ENCODE data around the gene IDE. TPM values are rescaled to one million over a fixed set of nuclear protein-coding genes. Genes with fewer than 3 reads are reported as not detected.

IDE gene
- total and polyA plus RNA-seq, 2 of the 13 experiments (the other 11 are each of a cell fraction or from before 2014, with no cell fraction given), result 16.1 to 52.1 TPM

GRCh38 chr10:92591550-92592022 lies 17.7 kb upstream of the IDE start (continued):
- TF ChIP-seq, protein P1, sequence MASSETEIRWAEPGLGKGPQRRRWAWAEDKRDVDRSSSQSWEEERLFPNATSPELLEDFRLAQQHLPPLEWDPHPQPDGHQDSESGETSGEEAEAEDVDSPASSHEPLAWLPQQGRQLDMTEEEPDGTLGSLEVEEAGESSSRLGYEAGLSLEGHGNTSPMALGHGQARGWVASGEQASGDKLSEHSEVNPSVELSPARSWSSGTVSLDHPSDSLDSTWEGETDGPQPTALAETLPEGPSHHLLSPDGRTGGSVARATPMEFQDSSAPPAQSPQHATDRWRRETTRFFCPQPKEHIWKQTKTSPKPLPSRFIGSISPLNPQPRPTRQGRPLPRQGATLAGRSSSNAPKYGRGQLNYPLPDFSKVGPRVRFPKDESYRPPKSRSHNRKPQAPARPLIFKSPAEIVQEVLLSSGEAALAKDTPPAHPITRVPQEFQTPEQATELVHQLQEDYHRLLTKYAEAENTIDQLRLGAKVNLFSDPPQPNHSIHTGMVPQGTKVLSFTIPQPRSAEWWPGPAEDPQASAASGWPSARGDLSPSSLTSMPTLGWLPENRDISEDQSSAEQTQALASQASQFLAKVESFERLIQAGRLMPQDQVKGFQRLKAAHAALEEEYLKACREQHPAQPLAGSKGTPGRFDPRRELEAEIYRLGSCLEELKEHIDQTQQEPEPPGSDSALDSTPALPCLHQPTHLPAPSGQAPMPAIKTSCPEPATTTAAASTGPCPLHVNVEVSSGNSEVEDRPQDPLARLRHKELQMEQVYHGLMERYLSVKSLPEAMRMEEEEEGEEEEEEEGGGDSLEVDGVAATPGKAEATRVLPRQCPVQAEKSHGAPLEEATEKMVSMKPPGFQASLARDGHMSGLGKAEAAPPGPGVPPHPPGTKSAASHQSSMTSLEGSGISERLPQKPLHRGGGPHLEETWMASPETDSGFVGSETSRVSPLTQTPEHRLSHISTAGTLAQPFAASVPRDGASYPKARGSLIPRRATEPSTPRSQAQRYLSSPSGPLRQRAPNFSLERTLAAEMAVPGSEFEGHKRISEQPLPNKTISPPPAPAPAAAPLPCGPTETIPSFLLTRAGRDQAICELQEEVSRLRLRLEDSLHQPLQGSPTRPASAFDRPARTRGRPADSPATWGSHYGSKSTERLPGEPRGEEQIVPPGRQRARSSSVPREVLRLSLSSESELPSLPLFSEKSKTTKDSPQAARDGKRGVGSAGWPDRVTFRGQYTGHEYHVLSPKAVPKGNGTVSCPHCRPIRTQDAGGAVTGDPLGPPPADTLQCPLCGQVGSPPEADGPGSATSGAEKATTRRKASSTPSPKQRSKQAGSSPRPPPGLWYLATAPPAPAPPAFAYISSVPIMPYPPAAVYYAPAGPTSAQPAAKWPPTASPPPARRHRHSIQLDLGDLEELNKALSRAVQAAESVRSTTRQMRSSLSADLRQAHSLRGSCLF (CRISPR knock-in tag; IDR thresholded peaks at IDR 0.05; ENCODE audit: borderline replicate concordance), result 0 out of 2 replicates have a peak, but pooled peaks have one; percentile 27
- peak; percentile 67 for TF ChIP-seq ZMYM4 (CRISPR knock-in tag; IDR thresholded peaks at IDR 0.05)
- TF ChIP-seq DPF2 (CRISPR knock-in tag; IDR thresholded peaks at IDR 0.05; ENCODE audit: borderline replicate concordance, low read depth), result no peak
- TF ChIP-seq NR2F2 (IDR thresholded peaks at IDR 0.05; ENCODE audit: borderline replicate concordance, low read depth), result 0 out of 2 replicates have a peak, but pooled peaks have one; percentile 3
- TF ChIP-seq ZNF34 (CRISPR knock-in tag; IDR thresholded peaks at IDR 0.05; ENCODE audit: borderline replicate concordance), result no peak; the same call in 1 of the 2 replicates
- no peak for TF ChIP-seq PREB (CRISPR knock-in tag; IDR thresholded peaks at IDR 0.05)
- no peak for TF ChIP-seq ZKSCAN8 (CRISPR knock-in tag; IDR thresholded peaks at IDR 0.05; ENCODE audit: borderline replicate concordance)
- TF ChIP-seq ZSCAN20 (CRISPR knock-in tag; IDR thresholded peaks at IDR 0.05; ENCODE audit: borderline replicate concordance), result no peak
- TF ChIP-seq ETV6 (CRISPR knock-in tag; conservative IDR thresholded peaks at IDR 0.05), result no peak; the same call in 1 of the 2 replicates
- TF ChIP-seq KMT2A (CRISPR knock-in tag; IDR thresholded peaks at IDR 0.05), result peak; percentile 91
- no peak for TF ChIP-seq ZC3H4 (CRISPR knock-in tag; IDR thresholded peaks at IDR 0.05; ENCODE audit: borderline replicate concordance)
- TF ChIP-seq SKI (IDR thresholded peaks at IDR 0.05; ENCODE audit: partially characterized antibody), result no peak
- TF ChIP-seq, protein P2, sequence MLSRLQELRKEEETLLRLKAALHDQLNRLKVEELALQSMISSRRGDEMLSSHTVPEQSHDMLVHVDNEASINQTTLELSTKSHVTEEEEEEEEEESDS (CRISPR knock-in tag; IDR thresholded peaks at IDR 0.05; ENCODE audit: borderline replicate concordance), result no peak
- TF ChIP-seq, protein P3, sequence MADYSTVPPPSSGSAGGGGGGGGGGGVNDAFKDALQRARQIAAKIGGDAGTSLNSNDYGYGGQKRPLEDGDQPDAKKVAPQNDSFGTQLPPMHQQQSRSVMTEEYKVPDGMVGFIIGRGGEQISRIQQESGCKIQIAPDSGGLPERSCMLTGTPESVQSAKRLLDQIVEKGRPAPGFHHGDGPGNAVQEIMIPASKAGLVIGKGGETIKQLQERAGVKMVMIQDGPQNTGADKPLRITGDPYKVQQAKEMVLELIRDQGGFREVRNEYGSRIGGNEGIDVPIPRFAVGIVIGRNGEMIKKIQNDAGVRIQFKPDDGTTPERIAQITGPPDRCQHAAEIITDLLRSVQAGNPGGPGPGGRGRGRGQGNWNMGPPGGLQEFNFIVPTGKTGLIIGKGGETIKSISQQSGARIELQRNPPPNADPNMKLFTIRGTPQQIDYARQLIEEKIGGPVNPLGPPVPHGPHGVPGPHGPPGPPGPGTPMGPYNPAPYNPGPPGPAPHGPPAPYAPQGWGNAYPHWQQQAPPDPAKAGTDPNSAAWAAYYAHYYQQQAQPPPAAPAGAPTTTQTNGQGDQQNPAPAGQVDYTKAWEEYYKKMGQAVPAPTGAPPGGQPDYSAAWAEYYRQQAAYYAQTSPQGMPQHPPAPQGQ (CRISPR knock-in tag; IDR thresholded peaks at IDR 0.05; ENCODE audit: borderline replicate concordance), result no peak
- TF ChIP-seq DRAP1 (CRISPR knock-in tag; IDR thresholded peaks at IDR 0.05), result peak; percentile 80
- TF ChIP-seq ZNF33A (CRISPR knock-in tag; IDR thresholded peaks at IDR 0.05; ENCODE audit: borderline replicate concordance), result no peak; the same call in 1 of the 2 replicates
- TF ChIP-seq RBAK (CRISPR knock-in tag; IDR thresholded peaks at IDR 0.05), result no peak
- TF ChIP-seq POLR2G (IDR thresholded peaks at IDR 0.05; ENCODE audit: low read depth, low read length), result peak; percentile 93
- TF ChIP-seq, protein P4, sequence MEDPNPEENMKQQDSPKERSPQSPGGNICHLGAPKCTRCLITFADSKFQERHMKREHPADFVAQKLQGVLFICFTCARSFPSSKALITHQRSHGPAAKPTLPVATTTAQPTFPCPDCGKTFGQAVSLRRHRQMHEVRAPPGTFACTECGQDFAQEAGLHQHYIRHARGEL (CRISPR knock-in tag; IDR thresholded peaks at IDR 0.05), result no peak
- peak; percentile 92 for TF ChIP-seq SPEN (CRISPR knock-in tag; IDR thresholded peaks at IDR 0.05; ENCODE audit: low read depth)

Data from HepG2 (cell line).